IgD-negative memory B cell (primary cell): ENCODE measurements around the gene PAN3. TPM values are rescaled to one million over a fixed set of nuclear protein-coding genes. Genes with fewer than 3 reads are reported as not detected.

ENCODE experiments used
- H3K27ac Mint-ChIP-seq, 3 donors: one replicate each; pipeline ENCODE4 v1.8.0; 2020 to 2022; ENCODE audit warnings: mild to moderate bottlenecking in 3 of 3, mixed read lengths in 3 of 3, moderate library complexity in 1 of 3
- H3K27me3 Mint-ChIP-seq: one replicate; pipeline ENCODE4 v1.8.0; 2021; ENCODE audit warnings: mixed read lengths
- H3K36me3 Mint-ChIP-seq: one replicate; pipeline ENCODE4 v1.8.0; 2020; ENCODE audit warnings: mild to moderate bottlenecking, mixed read lengths
- H3K4me1 Mint-ChIP-seq, 3 donors: one replicate each; pipeline ENCODE4 v1.8.0; 2020 to 2022; ENCODE audit warnings: mixed read lengths in 3 of 3, mild to moderate bottlenecking in 1 of 3
- H3K4me3 Mint-ChIP-seq, 4 donors: one replicate each; pipeline ENCODE4 v1.8.0; 2020 to 2022; ENCODE audit warnings: mild to moderate bottlenecking in 4 of 4, mixed read lengths in 4 of 4, moderate library complexity in 3 of 4
- H3K9me3 Mint-ChIP-seq, 3 donors: one replicate each; pipeline ENCODE4 v1.8.0; 2020 to 2021; ENCODE audit warnings: mixed read lengths in 3 of 3, mild to moderate bottlenecking in 1 of 3
- polyA plus RNA-seq: library from polyadenylated mRNA; unstranded; fragments of 300-500 nt; fragmentation: Illumina TruSeq; gene quantifications from one replicate; pipeline ENCODE4 v1.2.3, GENCODE V29; 2021

The PAN3 gene
- polyA plus RNA-seq, 1 donor from 2014 or later, result 7.6 TPM

GRCh38 chr13:28267497-28267896 is 129.2 kb downstream of the PAN3 start:
- Mint-ChIP-seq H3K27ac (peak overlapping the region in 1 of 3 donors; percentile 56), H3K9me3 (peaks cover 2 to 7% (median 5%) of the 10 kb centered on the region in 3 donors), H3K4me1 (peaks cover 18 to 23% (median 20%) of the 10 kb centered on the region in 3 donors), H3K36me3 (peaks cover 20% of the 10 kb centered on the region), H3K27me3 (no peaks in the 10 kb centered on the region), H3K4me3 (peak overlapping the region in 2 of 4 donors; percentile 52 to 55)

DNA sequence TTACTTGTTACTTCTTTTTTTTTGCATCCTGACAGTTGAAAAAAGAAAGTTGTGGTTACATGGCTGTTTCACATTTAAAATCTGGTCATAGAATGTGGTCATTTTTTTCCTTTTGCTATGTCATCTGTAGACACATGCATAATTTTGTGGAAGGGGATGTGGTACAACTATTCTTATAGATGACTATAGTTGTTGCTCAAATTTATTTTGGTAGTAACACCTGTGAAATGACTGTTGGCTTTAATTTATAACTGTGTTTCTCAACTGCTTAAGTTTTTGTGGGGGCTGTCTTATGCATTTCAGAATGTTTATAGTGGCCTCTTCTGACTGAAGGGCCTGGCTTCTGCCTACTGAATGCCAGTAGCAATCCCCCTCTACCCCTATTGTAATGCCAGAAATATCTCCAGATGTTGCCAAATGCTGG is 130.5 kb downstream of the PAN3 start:
- Mint-ChIP-seq H3K27ac (peak overlapping the region; percentile 63 to 94 (median 68)), H3K4me3 (peak overlapping the region; percentile 26 to 80 (median 45)), H3K27me3 (no peaks in the 10 kb centered on the region), H3K9me3 (peaks cover 2 to 7% (median 3%) of the 10 kb centered on the region in 3 donors), H3K4me1 (peaks cover 18 to 23% (median 19%) of the 10 kb centered on the region in 3 donors), H3K36me3 (peaks cover 17% of the 10 kb centered on the region)

GRCh38 chr13:28271056-28271840 is 132.9 kb downstream of the PAN3 start:
- H3K36me3 Mint-ChIP-seq, result peaks cover 21% of the 10 kb centered on the region
- H3K27me3 Mint-ChIP-seq, result no peaks in the 10 kb centered on the region
- H3K4me1 Mint-ChIP-seq, result peaks cover 18 to 25% (median 21%) of the 10 kb centered on the region in 3 donors
- no peak overlapping the region for H3K27ac Mint-ChIP-seq
- H3K4me3 Mint-ChIP-seq, result no peak overlapping the region
- peaks cover 2 to 7% (median 3%) of the 10 kb centered on the region in 3 donors for H3K9me3 Mint-ChIP-seq

DNA sequence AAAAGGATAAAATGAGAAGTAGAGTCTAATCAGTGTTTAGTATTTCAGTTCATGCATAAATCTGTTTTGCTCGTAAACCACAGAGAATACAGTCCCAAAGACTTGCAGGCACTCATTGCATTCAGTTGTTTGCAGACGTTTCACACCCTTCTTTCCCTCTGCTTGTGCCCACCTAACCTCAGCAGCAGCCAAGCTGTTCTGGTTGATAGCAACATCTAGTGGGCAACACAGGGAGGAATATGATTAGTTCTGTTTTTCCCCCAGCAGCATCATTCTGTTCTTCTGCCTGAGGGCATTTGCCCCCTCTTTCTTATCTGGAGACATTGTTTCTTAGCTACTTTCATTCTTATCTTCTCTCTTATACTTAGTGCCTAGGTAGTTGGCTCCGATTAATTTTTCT is 135.6 kb downstream of the PAN3 start:
- peak overlapping the region in 1 of 4 donors; percentile 68 for H3K4me3 Mint-ChIP-seq
- no peak overlapping the region for H3K27ac Mint-ChIP-seq
- H3K4me1 Mint-ChIP-seq, result peaks cover 7 to 16% (median 13%) of the 10 kb centered on the region in 3 donors
- H3K9me3 Mint-ChIP-seq, result no peaks in the 10 kb centered on the region
- H3K27me3 Mint-ChIP-seq, result no peaks in the 10 kb centered on the region
- peaks cover 13% of the 10 kb centered on the region for H3K36me3 Mint-ChIP-seq

DNA sequence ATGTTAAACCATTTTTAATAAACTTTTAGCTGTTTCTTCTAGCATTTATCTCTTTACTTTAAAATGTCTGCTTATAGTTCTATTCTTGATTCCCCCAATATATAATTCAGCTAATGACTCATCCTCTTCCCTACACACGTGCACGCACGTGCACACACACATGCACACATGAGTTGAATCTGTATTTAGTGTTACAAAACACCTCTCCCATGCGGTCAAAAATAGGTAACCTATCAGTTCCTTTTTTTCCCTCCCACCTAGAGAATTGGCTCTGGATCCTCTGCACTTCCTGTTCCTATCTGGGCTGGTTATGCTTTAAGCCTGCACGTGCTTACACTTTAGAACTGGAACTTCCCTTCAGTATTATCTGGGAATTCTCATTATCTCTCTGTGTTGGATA is 144.1 kb downstream of the PAN3 start:
- Mint-ChIP-seq H3K27me3 (no peaks in the 10 kb centered on the region), H3K9me3 (no peaks in the 10 kb centered on the region), H3K27ac (no peak overlapping the region), H3K36me3 (peaks cover 6% of the 10 kb centered on the region), H3K4me3 (no peak overlapping the region), H3K4me1 (peaks cover 4 to 13% (median 9%) of the 10 kb centered on the region in 3 donors)

- Mint-ChIP-seq H3K9me3 (no peaks in the 10 kb centered on the region), H3K27me3 (no peaks in the 10 kb centered on the region), H3K4me3 (peak overlapping the region in 1 of 4 donors; percentile 37), H3K27ac (no peak overlapping the region), H3K36me3 (peaks cover 11% of the 10 kb centered on the region), H3K4me1 (peaks cover 4 to 13% (median 9%) of the 10 kb centered on the region in 3 donors)
Observed at GRCh38 chr13:28283600-28283999, 145.3 kb downstream of the PAN3 start.

DNA sequence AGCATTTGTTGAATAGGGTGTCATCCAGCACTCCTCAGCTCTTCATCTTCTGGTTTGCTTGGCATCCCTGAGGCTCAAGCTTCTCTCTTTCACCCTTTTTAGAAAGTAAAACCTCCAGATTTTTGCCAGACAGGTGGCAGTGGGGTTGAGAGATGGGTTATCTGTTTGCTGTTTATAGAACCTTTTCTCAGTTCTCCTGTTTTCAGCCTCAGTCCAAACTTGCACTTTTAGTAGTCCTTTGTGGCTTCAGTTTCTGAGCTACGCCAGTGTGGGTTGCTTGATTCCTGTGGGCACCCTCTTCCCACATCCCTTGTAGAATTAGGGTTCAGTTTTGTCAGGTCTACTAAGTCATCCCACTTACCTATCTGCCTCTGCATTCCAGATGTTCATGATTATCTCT is 147.9 kb downstream of the PAN3 start:
- Mint-ChIP-seq H3K4me3 (no peak overlapping the region), H3K9me3 (no peaks in the 10 kb centered on the region), H3K4me1 (peaks cover 2 to 13% (median 6%) of the 10 kb centered on the region in 3 donors), H3K27ac (peak overlapping the region in 1 of 3 donors; percentile 53), H3K36me3 (peaks cover 11% of the 10 kb centered on the region), H3K27me3 (no peaks in the 10 kb centered on the region)

GRCh38 chr13:28297341-28297740 is 159.0 kb downstream of the PAN3 start:
- Mint-ChIP-seq H3K4me1 (peaks cover 2 to 12% (median 6%) of the 10 kb centered on the region in 3 donors), H3K9me3 (no peaks in the 10 kb centered on the region), H3K27me3 (no peaks in the 10 kb centered on the region), H3K4me3 (no peak overlapping the region), H3K36me3 (peaks cover 10% of the 10 kb centered on the region), H3K27ac (no peak overlapping the region)

DNA sequence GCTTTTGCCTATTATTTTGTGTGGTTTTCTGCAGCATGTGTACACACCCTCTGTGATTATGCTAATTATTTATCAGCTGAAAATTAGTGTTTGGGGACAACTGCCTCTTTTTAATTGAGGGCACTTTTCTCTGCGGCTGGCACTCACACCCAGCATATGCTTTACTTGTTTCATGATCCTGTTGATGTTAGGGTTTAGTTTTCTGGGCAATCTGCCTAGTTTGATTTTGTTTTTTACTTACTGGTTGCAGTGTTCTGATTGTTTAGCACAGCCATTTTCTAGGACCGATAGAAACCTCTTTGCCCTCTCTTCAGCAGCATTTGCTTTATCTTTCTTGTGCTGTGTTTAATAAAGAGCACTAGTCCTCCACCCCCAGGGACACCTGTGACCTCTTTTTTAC is 161.6 kb downstream of the PAN3 start:
- Mint-ChIP-seq H3K27ac (no peak overlapping the region), H3K4me3 (no peak overlapping the region), H3K9me3 (no peaks in the 10 kb centered on the region), H3K27me3 (no peaks in the 10 kb centered on the region), H3K36me3 (peaks cover 6% of the 10 kb centered on the region), H3K4me1 (peaks cover 2 to 12% (median 6%) of the 10 kb centered on the region in 3 donors)

DNA sequence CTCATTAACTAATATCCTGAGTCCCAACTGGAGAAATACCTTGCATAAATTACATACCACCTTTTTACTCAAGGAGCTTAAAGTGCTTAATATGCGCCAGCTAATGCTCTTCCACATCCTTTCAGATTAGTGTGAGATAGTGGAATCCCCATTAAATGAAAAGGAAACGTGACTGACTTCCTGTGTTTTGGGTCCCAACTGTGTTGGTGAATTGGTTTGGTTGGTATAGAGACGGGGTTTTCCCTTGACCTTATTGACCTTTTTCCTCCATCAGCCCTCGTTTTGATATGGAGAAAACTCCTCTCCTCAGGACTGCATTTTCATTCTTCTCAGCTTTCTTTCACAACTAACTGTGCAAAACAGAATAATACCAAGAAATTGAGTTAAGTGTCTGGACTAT is 163.5 kb downstream of the PAN3 start:
- Mint-ChIP-seq H3K27me3 (no peaks in the 10 kb centered on the region), H3K9me3 (no peaks in the 10 kb centered on the region), H3K36me3 (no peaks in the 10 kb centered on the region), H3K27ac (no peak overlapping the region), H3K4me3 (no peak overlapping the region), H3K4me1 (peaks cover 2 to 12% (median 4%) of the 10 kb centered on the region in 3 donors)

DNA sequence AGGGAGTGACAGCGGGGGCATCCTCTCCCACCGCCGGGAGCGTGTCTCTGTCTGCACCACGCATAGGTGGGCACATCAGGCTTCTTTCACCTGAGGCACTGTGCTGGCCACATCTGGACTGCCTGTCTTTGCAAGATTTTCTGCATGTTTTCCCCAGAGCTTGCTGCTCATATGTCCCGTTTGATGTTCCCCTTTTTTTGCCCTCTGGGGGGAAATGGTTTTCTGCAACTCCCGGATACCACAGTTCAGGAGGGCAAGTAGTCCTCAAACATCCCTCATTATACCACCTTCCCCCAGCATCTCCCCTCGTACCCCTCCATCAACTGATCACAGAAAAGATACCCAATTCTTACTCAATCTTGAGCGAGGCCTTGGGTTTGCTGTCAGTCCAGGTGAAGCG is 168.0 kb downstream of the PAN3 start:
- no peaks in the 10 kb centered on the region for H3K9me3 Mint-ChIP-seq
- no peak overlapping the region for H3K4me3 Mint-ChIP-seq
- H3K27me3 Mint-ChIP-seq, result peaks cover under 1% of the 10 kb centered on the region

GRCh38 chr13:28313579-28313978 is 175.2 kb downstream of the PAN3 start:
- no peaks in the 10 kb centered on the region for H3K4me1 Mint-ChIP-seq
- no peak overlapping the region for H3K4me3 Mint-ChIP-seq
- H3K27ac Mint-ChIP-seq, result no peak overlapping the region
- H3K27me3 Mint-ChIP-seq, result peaks cover 1% of the 10 kb centered on the region
- peaks cover 1% of the 10 kb centered on the region for H3K36me3 Mint-ChIP-seq
- H3K9me3 Mint-ChIP-seq, result no peaks in the 10 kb centered on the region

More for the DNA sequence above, 168.0 kb downstream of the PAN3 start:
- peaks cover 0 to 4% (median 2%) of the 10 kb centered on the region in 3 donors for H3K4me1 Mint-ChIP-seq
- no peak overlapping the region for H3K27ac Mint-ChIP-seq
- H3K36me3 Mint-ChIP-seq, result no peaks in the 10 kb centered on the region

- peaks cover 1% of the 10 kb centered on the region for H3K27me3 Mint-ChIP-seq
- no peaks in the 10 kb centered on the region for H3K4me1 Mint-ChIP-seq
- H3K4me3 Mint-ChIP-seq, result no peak overlapping the region
- H3K36me3 Mint-ChIP-seq, result peaks cover 1% of the 10 kb centered on the region
- no peaks in the 10 kb centered on the region for H3K9me3 Mint-ChIP-seq
- peak overlapping the region in 1 of 3 donors; percentile 54 for H3K27ac Mint-ChIP-seq
Observed at GRCh38 chr13:28314879-28315278, 176.5 kb downstream of the PAN3 start.

- Mint-ChIP-seq H3K27me3 (peaks cover 1% of the 10 kb centered on the region), H3K9me3 (no peaks in the 10 kb centered on the region), H3K27ac (no peak overlapping the region), H3K4me1 (no peaks in the 10 kb centered on the region), H3K36me3 (peaks cover 1% of the 10 kb centered on the region), H3K4me3 (no peak overlapping the region)
Observed at GRCh38 chr13:28316129-28316528, 177.8 kb downstream of the PAN3 start.

- Mint-ChIP-seq H3K4me3 (no peak overlapping the region), H3K4me1 (no peaks in the 10 kb centered on the region), H3K9me3 (no peaks in the 10 kb centered on the region), H3K27me3 (no peaks in the 10 kb centered on the region), H3K36me3 (peaks cover 1% of the 10 kb centered on the region), H3K27ac (no peak overlapping the region)
Observed at GRCh38 chr13:28316836-28317235, 178.5 kb downstream of the PAN3 start.

DNA sequence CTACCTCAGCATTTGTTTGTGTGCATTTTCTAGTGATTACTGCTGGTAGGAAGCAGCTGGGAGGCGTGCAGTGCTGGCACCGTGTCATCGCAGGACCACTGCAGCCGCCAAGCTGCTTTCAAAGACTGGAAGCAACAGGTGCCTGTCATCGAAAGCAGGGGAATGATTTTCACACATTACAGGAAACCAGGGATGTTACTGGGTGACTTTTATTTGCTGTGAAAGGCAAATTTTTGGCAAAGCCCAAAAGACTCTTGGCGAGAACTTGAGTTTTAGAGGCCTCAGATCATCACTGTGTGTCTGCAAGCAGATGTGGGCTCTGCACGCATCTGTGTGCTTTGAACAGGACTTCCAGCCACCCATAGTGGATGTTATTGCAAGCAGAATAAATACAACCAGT is 180.2 kb downstream of the PAN3 start:
- Mint-ChIP-seq H3K27me3 (no peaks in the 10 kb centered on the region), H3K4me3 (no peak overlapping the region), H3K9me3 (no peaks in the 10 kb centered on the region), H3K36me3 (peaks cover 1% of the 10 kb centered on the region), H3K27ac (no peak overlapping the region), H3K4me1 (no peaks in the 10 kb centered on the region)
